ENCODE results near the gene RBCK1. TPM values are rescaled to one million over a fixed set of nuclear protein-coding genes. Genes with fewer than 3 reads are reported as not detected.
"Not testable (repeated sequence)": the region's sequence is repeated elsewhere in the genome, so short reads cannot be mapped to it uniquely, and the experiment has no call there.

RBCK1 gene
- total RNA-seq, 2 experiments from 2014 or later, result 133 to 146 TPM

DNA sequence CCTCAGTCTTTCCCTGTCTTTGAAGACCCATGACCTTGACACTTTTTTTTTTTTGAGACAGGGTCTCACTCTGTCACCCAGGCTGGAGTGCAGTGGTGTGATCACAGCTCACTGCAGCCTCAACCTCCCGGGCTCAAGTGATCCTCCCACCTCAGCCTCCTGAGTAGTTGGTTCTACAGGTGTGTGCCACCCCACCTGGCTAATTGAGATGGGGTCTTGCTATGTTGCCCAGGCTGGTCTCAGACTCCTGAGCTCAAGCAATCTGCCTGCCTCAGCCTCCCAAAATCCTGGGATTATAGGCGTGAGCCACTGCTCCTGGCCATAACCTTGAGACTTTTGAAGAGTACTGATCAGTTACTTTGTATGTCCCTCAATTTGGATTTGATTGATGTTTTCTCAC lies 14.8 kb upstream of the RBCK1 start:
- POLR2A ChIA-PET, CTCF ChIA-PET, H3K4me1 Mint-ChIP-seq, DNase-seq, H3K9me3 Mint-ChIP-seq, H3K27me3 Mint-ChIP-seq, H3K4me3 Mint-ChIP-seq, H3K27ac Mint-ChIP-seq: not testable (repeated sequence)
- H3K36me3 Mint-ChIP-seq (ENCODE audit: low read depth), result peaks cover 67% of the 10 kb centered on the region

- no peaks in the 10 kb centered on the region for H3K9me3 Mint-ChIP-seq
- POLR2A ChIA-PET, result no interaction called here
- H3K36me3 Mint-ChIP-seq (ENCODE audit: low read depth), result peaks cover 51% of the 10 kb centered on the region
- no peaks in the 10 kb centered on the region for H3K27me3 Mint-ChIP-seq
- peaks cover 4% of the 10 kb centered on the region for H3K4me1 Mint-ChIP-seq
- CTCF ChIA-PET, result no interaction called here
- no peak overlapping the region for H3K4me3 Mint-ChIP-seq
- DNase-seq, result no peak
- no peak overlapping the region for H3K27ac Mint-ChIP-seq
These were observed 11.9 kb upstream of the RBCK1 start for GRCh38 chr20:396252-396618.

- Mint-ChIP-seq H3K4me1 (peaks cover 7% of the 10 kb centered on the region), H3K4me3 (no peak overlapping the region), H3K27me3 (no peaks in the 10 kb centered on the region), H3K27ac (no peak overlapping the region), H3K36me3 (ENCODE audit: low read depth) (peaks cover 45% of the 10 kb centered on the region), H3K9me3 (no peaks in the 10 kb centered on the region)
- POLR2A ChIA-PET, result no interaction called here
- no peak for DNase-seq
- CTCF ChIA-PET, result no interaction called here
These were observed 11.3 kb upstream of the RBCK1 start for GRCh38 chr20:396619-397431.

GRCh38 chr20:397432-398237 lies 10.5 kb upstream of the RBCK1 start:
- H3K4me1 Mint-ChIP-seq, result peaks cover 13% of the 10 kb centered on the region
- H3K27me3 Mint-ChIP-seq, result no peaks in the 10 kb centered on the region
- no peaks in the 10 kb centered on the region for H3K9me3 Mint-ChIP-seq
- no peak for DNase-seq
- peaks cover 37% of the 10 kb centered on the region for H3K36me3 Mint-ChIP-seq (ENCODE audit: low read depth)
- ChIA-PET CTCF (no interaction called here), POLR2A (interaction anchor here (1.2 kb wide), 1 partner anchor 15 kb away, joined by 5 read pairs; no protein-coding TSS in a partner anchor)
- no peak overlapping the region for H3K27ac Mint-ChIP-seq
- no peak overlapping the region for H3K4me3 Mint-ChIP-seq

- Mint-ChIP-seq H3K27ac (no peak overlapping the region), H3K27me3 (no peaks in the 10 kb centered on the region), H3K36me3 (ENCODE audit: low read depth) (peaks cover 26% of the 10 kb centered on the region), H3K9me3 (peaks cover 4% of the 10 kb centered on the region), H3K4me1 (peaks cover 23% of the 10 kb centered on the region), H3K4me3 (no peak overlapping the region)
- no peak for DNase-seq
- CTCF ChIA-PET, result interaction anchor here (0.6 to 1.2 kb wide), 2 partner anchors 19 to 186 kb away, joined by 3 to 5 read pairs; partner anchors contain the start of gene TRIB3
- POLR2A ChIA-PET, result interaction anchor here (0.8 to 1.8 kb wide), 3 partner anchors 16 to 145 kb away, joined by 3 to 5 read pairs (median 5); partner anchors contain the start of genes CSNK2A1 and TBC1D20
These were observed 8.9 kb upstream of the RBCK1 start for GRCh38 chr20:399182-399707.

DNA sequence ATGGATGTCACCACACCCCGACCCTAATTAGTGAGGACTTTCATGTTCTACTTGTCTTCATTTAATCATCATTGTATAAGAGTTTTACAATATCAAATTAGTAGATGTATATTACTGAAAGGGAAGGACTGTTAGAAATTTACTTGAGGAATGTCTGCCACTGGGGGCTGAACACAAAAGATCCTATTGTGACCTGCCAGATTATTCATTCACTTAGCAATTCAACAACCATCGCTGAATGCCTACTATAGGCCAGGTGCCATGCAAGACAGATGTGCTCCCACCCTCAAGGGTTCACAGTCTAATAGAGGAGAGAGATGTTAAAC lies 8.0 kb upstream of the RBCK1 start:
- CTCF ChIA-PET, result interaction anchor here (0.6 to 1.5 kb wide), 4 partner anchors 13 to 185 kb away, joined by 3 to 5 read pairs (median 4); partner anchors contain the start of gene TRIB3
- peaks cover 22% of the 10 kb centered on the region for H3K36me3 Mint-ChIP-seq (ENCODE audit: low read depth)
- POLR2A ChIA-PET, result interaction anchor here (1.4 to 1.8 kb wide), 2 partner anchors 19 to 62 kb away, joined by 4 to 5 read pairs; partner anchors contain the start of genes TBC1D20 and TRIB3
- no peak overlapping the region for H3K27ac Mint-ChIP-seq
- DNase-seq, result no peak
- peaks cover 23% of the 10 kb centered on the region for H3K4me1 Mint-ChIP-seq
- no peak overlapping the region for H3K4me3 Mint-ChIP-seq
- H3K27me3 Mint-ChIP-seq, result no peaks in the 10 kb centered on the region
- peaks cover 4% of the 10 kb centered on the region for H3K9me3 Mint-ChIP-seq

GRCh38 chr20:400454-401275 lies 7.4 kb upstream of the RBCK1 start:
- Mint-ChIP-seq H3K4me3 (no peak overlapping the region), H3K4me1 (peaks cover 24% of the 10 kb centered on the region), H3K27me3 (no peaks in the 10 kb centered on the region), H3K36me3 (ENCODE audit: low read depth) (peaks cover 18% of the 10 kb centered on the region), H3K9me3 (peaks cover 4% of the 10 kb centered on the region), H3K27ac (no peak overlapping the region)
- POLR2A ChIA-PET, result interaction anchor here (1.4 to 1.8 kb wide), 2 partner anchors 20 to 61 kb away, joined by 4 to 5 read pairs; partner anchors contain the start of genes TBC1D20 and TRIB3
- CTCF ChIA-PET, result interaction anchor here (0.6 to 1.5 kb wide), 4 partner anchors 12 to 37 kb away, joined by 3 to 5 read pairs (median 4); partner anchors contain the start of gene TRIB3
- DNase-seq, result no peak

- peaks cover 13% of the 10 kb centered on the region for H3K36me3 Mint-ChIP-seq (ENCODE audit: low read depth)
- no peak overlapping the region for H3K27ac Mint-ChIP-seq
- no peak overlapping the region for H3K4me3 Mint-ChIP-seq
- peaks cover 29% of the 10 kb centered on the region for H3K4me1 Mint-ChIP-seq
- POLR2A ChIA-PET, result interaction anchor here (2.3 kb wide), 1 partner anchor 20 kb away, joined by 8 read pairs; the partner anchor contains the start of gene TRIB3
- CTCF ChIA-PET, result interaction anchor here (1.2 kb wide), 1 partner anchor 22 kb away, joined by 6 read pairs; no protein-coding TSS in a partner anchor
- no peaks in the 10 kb centered on the region for H3K27me3 Mint-ChIP-seq
- DNase-seq, result no peak
- peaks cover 4% of the 10 kb centered on the region for H3K9me3 Mint-ChIP-seq
These were observed 6.2 kb upstream of the RBCK1 start for GRCh38 chr20:401682-402495.

GRCh38 chr20:402496-402885 lies 5.6 kb upstream of the RBCK1 start:
- Mint-ChIP-seq H3K9me3 (peaks cover 4% of the 10 kb centered on the region), H3K36me3 (ENCODE audit: low read depth) (peaks cover 9% of the 10 kb centered on the region), H3K27me3 (no peaks in the 10 kb centered on the region), H3K4me1 (peaks cover 35% of the 10 kb centered on the region), H3K4me3 (no peak overlapping the region), H3K27ac (no peak overlapping the region)
- no peak for DNase-seq
- ChIA-PET CTCF (interaction anchor here (1.2 kb wide), 1 partner anchor 22 kb away, joined by 6 read pairs; no protein-coding TSS in a partner anchor), POLR2A (interaction anchor here (2.3 kb wide), 1 partner anchor 21 kb away, joined by 8 read pairs; the partner anchor contains the start of gene TRIB3)

DNA sequence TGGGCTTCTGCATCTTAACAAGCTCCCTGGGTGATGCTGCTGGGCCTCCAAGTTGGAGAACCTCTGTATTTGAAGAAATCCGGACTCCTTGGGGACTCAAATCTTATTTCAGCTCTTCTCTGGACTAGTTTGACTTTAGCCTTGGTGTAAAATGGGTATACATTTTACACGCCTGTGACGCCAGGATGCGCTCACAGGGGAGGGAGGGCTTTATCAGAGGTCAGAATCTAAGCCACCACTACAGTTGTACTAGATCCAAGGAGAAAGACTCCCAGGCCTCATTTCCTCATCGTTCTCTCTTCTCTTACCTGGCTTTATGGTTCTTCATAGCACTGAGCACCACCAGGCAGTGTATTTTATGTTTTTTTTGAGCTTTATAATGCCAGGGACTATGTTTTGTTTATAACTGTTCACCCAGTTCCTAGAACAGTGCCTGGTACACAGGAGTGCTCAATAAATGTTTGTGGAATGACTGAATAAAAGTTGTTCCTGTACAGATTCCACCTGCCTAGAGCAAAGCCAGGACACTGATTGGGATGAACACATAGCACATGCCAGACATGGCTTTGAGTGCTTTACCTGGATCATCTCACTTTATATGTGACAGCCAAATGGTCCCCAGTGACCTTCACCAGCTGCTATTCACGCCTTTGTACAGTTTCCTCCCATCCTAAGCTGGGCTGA lies 5.1 kb upstream of the RBCK1 start:
- Mint-ChIP-seq H3K9me3 (peaks cover 4% of the 10 kb centered on the region), H3K27ac (no peak overlapping the region), H3K27me3 (no peaks in the 10 kb centered on the region), H3K36me3 (ENCODE audit: low read depth) (peaks cover 4% of the 10 kb centered on the region), H3K4me3 (no peak overlapping the region), H3K4me1 (peaks cover 36% of the 10 kb centered on the region)
- no peak for DNase-seq
- POLR2A ChIA-PET, result interaction anchor here (2.3 kb wide), 1 partner anchor 22 kb away, joined by 8 read pairs; the partner anchor contains the start of gene TRIB3
- CTCF ChIA-PET, result interaction anchor here (1.2 kb wide), 1 partner anchor 23 kb away, joined by 6 read pairs; no protein-coding TSS in a partner anchor

DNA sequence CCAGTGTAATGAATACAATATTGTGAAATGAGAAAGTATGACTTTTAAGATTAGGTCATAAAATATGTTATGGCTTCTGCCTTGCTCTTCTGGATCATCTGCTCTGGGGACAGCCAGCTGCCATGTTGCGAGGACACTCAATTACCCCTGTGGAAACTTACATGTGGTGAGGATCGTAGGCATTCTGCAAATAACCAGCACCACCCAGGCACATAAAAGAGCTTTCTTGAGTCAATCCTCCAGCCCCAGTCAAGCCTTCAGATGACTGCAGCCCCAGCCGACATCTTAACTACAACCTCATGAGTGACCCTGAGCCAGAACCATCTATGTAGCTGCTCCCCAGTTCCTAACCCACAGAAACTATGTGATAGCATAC lies 4.5 kb upstream of the RBCK1 start:
- H3K27me3 Mint-ChIP-seq, result no peaks in the 10 kb centered on the region
- peaks cover 36% of the 10 kb centered on the region for H3K4me1 Mint-ChIP-seq
- peaks cover 4% of the 10 kb centered on the region for H3K9me3 Mint-ChIP-seq
- no peak for DNase-seq
- H3K27ac Mint-ChIP-seq, result no peak overlapping the region
- ChIA-PET CTCF (no interaction called here), POLR2A (interaction anchor here (2.3 kb wide), 1 partner anchor 22 kb away, joined by 8 read pairs; the partner anchor contains the start of gene TRIB3)
- peaks cover 2% of the 10 kb centered on the region for H3K36me3 Mint-ChIP-seq (ENCODE audit: low read depth)
- no peak overlapping the region for H3K4me3 Mint-ChIP-seq
